Hematopoietic multipotent progenitor cell (in vitro differentiated cells): ENCODE results near the gene DAG1. TPM values are rescaled to one million over a fixed set of nuclear protein-coding genes. Genes with fewer than 3 reads are reported as not detected.

ENCODE experiments used
- DNase-seq, 3 donors: peaks; one replicate each; pipeline ENCODE4 v3.0.0-alpha.2; 2011 to 2015; ENCODE audit warnings: low read depth in 2 of 3, low spot score in 2 of 3
- total RNA-seq: library from RNA; depleted of rRNA; stranded (reverse); fragments of >200 nt; gene quantifications from one replicate; pipeline ENCODE4 v1.2.3, GENCODE V29; 2012

Gene DAG1
- 18.3 TPM for total RNA-seq

DNA sequence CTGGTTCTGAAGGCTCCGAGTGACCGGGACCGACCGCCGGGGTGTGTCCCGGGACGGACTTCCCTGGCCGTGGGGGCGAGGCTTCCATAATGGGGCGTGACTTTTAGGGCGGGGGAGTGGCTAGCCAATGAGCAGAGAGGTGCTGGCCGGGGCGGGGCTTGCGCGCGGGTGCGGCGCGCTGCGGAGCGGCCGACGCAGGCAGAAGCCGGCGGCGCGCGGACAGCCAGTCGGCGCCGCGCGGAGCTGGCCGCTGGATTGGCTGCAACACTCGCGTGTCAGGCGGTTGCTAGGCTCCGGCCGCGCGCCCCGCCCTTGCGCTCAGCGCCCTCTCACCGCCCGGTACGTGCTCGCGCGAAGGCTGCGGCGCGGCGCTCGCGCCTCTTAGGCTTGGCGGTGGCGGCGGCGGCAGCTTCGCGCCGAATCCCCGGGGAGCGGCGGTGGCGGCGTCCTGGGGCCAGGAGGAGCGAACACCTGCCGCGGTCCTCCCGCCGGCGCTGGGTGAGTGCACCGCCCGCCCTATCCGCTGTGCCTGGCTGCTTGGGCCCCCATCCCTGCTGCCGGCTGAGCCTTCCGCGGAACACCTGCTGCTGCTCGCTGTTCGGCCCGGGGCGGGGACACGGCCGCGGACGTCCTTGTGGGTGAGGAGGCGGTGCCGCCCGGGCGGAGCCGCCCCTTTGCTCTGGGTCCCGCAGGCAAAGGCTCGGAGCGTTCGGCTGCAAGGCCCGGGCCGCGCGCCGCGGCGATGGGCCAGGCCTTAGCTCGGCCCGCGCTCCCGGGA, at the start of gene DAG1:
DAG1 (plus strand) TSS at position 332 of the 778 bp plus-strand sequence. CDS start 40,268 bp downstream, outside the sequence.
- DNase-seq, result peak; percentile 94 to 96 (median 95)

DNA sequence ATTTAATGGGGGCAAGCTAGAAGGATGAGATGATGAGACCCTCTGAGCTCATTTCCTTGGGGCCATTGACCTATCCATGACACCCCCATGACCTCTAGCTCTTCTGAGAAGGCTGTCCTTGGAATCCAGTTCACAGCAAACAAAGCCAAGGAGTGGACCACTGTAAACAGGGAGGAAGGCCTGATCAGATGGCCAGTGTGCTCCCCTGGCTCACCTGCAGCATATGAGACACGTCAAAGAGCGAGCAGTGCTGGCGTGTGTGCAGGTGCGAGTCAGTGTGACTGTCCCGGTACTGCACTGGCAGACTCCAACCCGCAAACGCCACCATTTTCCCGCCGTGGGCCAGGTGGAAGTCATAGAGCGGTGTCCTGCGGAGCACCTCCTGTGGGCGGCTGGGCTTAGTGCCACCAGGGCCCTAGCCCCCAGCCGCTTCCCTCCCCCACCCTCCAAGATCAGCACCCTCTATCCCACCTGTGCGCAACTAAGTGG, 48.1 kb upstream of the DAG1 start:
- no peak for DNase-seq

DNA sequence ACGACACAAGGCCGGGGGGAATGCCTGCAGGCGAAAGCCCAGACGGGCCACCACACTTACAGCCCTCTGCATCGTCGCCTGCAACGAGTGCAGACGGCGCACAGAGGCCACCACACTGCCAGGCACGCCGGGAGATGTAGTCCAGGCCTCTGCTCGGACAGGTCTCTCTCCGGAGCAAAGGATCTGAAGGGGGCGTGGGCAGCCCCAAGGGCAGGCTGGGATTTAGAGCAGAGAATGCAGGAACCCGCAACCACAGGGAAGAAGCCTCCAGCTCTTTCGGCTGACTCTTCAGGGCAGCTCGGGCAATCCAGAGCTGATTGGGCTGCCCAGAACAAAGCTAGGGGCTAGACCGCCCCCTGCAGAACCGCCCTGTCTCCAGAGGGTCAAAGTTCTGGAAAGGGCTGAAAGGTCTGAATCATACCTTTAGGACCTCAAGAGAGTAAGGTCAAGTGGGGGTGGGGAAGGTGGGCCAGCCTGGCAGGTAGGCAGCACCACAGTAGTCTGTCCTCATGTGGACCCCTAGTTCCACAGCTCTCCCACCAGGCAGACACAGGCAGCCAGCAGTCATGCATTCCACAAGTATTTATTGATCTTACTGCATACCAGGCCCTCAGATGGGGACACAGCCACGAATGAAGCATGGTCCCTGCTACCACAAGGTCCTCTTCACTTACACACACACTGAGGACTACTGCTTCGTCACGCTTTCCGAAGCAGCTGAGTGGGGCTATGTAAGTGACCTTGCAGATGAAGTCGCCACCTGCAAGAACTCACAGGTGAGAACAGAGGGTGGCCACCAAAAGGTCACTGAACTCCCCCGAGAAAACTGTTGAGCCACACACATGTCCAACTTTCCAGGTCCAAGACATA, 47.5 kb upstream of the DAG1 start, which contains the start of gene AMT:
AMT (minus strand) TSS at position 95 of the 870 bp plus-strand sequence; CDS start at position 72, 23 bp downstream.
- peak in 2 of 3 donors; percentile 39 to 41 for DNase-seq

DNA sequence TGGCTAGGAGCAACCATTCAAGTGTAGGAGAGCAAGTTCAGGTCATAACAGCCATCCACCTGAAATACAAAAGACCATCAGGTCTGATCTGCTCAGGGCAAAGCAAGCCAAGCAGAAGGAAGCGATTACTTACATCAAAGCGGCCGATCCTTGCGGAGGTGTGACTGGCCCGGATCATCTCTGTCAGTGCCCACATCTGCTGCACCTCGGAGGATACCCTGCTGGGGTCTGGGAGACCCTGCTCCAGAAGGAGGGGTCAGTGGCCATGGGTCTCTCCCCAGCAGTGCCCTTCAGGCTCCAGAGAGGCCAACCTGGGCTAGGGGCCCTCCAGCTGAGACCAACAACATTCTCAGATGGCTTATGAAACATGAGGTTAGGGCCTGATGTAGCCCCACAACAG, 45.3 kb upstream of the DAG1 start:
- DNase-seq, result no peak

DNA sequence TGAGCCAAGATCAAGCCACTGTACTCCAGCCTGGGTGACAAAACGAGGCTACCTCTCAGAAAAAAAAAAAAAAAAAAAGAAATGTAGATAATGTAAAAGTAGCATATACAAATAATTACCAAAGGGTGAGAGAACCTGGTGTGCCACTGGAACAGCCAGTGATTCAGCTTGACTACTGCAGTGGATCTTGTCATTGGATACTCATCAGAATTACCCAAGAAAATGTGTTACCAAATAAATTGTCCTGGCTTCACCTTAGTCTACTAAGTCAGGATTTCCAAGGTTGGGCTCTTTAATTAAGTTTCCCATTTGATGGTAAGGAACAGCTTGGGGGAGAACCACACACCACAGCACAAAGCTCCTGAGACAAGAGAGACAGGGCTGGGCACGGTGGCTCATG, 42.5 kb upstream of the DAG1 start:
- no peak for DNase-seq

DNA sequence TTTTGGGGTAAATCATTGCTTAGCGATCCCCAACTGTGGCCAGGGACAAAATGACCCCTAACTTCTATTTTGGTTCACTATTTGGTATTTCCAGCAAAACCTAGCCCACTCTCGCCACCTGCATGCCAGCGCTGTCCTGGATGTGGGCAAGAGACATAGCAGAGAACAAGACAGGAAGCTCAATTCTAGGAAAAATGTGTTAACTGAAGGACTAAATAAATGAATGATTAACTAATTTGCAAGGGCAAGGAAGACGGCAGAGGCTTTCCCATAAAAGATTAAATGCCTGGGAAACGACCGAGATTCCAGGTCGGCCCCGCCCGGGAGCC, 41.4 kb upstream of the DAG1 start:
- no peak for DNase-seq

DNA sequence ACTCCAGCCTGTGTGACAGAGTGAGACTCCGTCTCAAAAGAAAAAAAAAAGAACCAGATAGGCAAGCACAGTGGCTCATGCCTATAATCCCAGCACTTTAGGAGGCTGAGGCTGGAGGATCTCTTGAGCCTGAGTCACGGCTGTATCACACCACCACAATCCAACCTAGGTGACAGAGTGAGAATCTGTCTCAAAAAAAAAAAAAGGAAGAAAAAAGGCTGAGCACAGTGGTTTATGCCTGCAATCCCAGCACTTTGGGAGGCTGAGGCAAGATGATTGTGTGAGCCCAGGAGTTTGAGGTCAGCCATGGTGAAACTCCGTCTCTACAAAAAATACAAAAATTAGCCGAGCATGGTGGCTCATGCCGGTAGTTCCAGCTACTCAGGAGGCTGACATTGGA, 35.3 kb upstream of the DAG1 start:
- DNase-seq, result no peak

DNA sequence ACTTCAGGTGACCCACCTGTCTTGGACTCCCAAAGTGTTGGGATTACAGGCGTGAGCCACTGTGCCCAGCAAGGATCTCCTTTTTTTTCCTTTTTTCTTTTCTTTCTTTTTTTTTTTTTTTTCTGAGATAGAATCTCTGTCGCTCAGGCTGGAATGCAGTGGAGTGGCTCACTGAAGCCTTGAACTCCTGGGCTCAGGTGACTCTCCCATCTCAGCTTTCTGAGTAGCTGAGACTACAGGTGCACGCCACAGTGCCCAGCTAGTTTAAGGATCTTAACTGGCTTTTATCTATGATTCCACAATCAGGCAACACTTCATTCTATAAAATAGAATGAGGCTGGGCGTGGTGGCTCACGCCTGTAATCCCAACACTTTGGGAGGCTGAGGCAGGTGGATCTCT, 24.7 kb upstream of the DAG1 start:
- DNase-seq, result no peak

DNA sequence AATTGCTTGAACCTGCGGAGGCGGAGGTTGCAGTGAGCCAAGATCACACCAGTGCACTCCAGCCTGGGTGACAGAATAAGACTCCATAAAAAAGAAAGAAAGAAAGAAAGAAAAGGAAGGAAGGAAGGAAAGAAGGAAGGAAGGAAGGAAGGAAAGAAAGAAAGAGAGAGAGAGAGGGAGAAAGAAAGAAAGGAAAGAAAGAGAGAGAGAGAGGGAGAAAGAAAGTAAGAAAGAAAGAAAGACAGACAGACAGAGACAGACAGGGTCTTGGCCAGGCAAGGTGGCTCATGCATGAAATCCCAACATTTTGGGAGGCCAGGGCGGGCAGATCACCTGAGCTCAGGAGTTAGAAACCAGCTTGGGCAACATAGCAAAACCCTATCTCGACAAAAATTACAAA, 16.4 kb upstream of the DAG1 start:
- DNase-seq, result no peak

DNA sequence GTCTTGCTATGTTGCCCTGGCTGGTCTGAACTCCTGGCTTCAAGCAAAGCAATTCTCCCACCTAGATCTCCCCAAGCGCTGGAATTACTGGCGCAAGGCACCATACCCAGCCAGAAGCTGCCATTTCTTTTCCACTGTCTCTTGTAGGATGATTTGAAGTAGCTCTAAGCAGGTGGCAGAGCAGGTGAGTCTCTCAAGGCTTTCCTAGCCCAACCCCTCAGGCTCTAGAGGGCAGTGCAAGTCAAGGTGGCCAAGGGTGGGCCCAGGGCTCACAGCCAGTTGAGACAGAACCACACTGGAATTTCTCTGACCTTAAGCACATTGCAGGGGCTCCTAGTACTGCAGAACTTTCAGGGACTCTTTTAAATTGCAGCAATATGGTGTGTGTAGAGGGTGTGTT, 15.6 kb upstream of the DAG1 start:
- peak in 1 of 3 donors; percentile 28 for DNase-seq

DNA sequence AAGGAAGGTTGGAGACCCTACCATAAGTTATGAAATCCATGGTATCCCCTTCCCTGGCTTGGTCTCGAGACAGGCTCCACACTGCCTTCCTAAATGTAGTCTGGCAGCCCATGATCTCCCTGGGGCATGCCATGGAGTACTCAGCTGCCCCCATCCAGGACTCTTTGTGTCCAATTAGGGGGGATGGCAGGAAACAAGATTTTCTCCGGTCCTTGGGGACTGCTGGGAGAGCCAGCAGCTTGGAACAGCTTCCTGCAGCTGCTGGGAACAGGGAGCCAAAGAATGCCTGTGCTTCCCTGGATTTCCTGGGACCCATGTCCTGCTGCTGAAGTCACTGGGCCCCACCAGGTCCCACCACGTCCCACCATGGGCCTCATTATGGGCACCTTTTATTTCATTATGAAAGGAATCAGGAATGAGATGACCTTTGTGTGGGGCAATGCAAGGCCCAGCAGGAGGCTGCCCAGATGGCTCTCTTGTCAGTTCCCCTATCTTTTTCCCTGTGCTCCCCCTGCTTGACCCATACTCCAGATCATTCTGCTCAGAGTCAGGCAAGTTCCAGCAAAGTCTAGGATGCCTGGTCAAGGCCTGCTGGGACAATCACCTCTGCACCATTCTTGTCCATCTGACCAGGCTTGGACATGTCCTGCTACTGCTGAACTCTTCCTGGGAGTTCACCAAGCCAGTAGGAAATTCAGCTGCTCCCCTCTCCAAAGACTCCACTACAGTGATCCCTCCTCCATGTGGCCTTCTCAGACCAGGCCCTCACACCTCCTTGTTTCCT, 15.0 kb upstream of the DAG1 start:
- no peak for DNase-seq

DNA sequence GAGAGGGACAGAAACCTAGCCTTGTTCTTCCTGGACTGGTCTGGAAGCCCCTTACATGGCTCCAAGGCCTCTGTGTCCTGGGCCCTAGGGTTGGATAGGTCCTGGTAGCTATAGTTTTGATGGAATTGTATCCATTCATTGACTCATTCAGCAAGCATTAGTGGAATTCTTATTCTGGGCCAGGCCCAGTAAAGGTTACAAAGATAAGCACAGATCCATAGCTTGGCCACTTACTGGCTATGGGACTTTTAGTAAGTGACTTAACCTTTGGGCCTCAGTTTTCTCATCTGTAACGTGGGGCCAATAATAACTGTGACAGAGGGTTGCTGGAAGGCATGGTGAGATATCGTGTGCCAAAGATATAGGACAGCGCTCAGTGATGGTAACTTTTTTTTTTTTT, 13.6 kb upstream of the DAG1 start:
- no peak for DNase-seq

DNA sequence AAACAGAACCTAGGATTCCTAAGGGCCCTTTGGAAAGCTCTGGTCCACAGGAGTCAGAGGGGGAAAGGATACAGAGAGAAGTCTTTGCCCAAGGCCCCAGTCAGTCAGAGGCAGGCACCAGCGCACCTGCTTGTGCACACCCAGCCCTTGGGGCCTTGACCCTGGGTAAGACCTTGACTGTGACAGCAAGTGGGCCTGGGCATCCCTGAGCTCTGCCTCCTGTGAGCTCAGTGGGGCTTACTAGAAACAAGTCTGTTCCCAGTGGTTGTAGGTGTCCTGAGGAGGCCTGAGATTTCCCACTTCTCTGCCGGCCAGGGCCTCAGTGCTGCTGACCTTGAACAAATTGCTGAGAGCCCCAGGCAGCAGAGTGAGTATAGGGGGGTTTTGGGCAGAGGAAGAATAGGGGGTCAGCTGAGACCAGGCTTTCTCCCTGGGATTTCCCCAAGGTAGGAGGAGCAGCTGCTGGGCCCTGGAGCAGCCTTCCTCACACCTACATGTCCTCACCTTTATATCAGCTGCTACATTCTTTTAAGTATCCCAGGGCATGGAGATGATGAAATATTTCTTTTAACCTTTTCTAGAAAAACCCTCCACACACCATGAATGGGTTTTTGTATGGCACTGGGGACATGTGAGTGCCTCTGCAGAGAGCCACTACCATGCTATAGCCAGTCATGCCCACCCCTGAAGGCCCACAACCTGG, 9.7 kb upstream of the DAG1 start:
- no peak for DNase-seq

DNA sequence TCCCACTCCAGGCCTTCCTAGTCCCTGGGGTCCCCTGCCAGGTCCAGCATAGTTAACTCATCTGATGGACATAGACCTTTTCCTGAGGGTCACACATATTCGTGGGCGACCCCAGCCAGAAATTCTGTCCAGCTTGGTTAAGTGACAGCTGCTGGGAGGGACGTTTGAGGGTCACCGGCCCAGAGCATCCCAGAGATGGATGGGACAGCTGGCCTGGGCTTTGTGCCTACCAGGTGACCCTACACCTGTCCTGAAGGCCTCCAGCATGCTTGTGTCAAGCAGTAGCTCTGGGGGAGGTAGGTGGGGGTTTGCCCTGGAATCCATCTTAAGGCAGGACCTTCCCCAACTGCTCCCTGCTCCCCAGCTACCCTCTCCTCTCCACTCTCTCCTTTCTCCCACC, 9.1 kb upstream of the DAG1 start:
- DNase-seq, result no peak

DNA sequence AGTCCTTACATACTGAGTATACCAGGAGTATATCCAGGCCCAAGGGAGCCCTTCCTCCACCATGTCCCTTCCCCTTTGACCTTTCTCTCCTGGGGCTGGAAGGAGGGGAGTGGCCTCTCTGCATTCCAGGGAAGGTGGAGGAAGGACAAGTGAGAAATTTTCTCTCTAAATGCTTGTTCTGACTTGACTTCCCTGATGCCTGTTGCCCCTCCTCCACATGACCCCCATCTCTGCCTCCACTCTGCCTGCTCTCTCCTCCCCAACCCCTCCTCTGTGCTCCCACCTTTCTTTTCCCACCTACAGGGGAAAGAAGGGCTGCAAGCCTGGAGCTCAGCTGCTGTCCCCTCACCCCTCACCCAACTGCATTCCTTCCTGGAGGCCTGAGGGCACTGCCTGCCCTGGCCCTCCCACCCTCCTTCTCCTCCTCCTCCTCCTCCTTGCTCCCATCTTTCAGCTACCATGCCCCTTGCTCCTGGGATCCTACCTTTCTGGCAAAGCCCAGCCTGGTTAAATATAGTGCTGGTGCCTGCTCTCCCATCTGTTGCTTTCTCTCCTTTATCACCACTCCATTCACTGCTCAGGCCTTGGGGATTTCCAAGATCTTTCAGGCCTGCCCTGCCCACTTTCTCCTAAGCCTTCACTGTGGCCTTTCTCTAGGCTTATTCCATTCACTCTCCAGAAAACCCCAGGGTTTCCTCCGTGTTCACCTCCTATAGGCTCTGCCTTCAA, 8.5 kb upstream of the DAG1 start:
- no peak for DNase-seq

DNA sequence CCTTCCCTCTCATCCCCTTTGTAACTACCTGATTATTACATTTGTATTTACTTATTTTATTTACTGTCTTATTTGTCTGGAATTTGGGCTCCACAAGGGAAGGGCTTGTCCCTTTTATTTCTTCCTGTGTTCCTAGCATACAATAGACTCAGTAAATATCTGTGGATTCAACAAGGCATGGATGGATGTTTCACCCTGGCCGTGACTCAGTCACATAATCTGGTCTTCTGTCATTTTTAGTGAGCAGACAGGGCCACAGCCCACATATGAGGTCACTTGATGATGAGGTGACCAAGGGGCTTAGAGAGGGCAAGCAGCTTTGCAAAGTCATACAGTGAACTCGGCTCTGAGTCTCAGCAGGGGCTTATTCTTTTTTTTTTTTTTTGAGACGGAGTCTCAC, 7.8 kb upstream of the DAG1 start:
- DNase-seq, result no peak

DNA sequence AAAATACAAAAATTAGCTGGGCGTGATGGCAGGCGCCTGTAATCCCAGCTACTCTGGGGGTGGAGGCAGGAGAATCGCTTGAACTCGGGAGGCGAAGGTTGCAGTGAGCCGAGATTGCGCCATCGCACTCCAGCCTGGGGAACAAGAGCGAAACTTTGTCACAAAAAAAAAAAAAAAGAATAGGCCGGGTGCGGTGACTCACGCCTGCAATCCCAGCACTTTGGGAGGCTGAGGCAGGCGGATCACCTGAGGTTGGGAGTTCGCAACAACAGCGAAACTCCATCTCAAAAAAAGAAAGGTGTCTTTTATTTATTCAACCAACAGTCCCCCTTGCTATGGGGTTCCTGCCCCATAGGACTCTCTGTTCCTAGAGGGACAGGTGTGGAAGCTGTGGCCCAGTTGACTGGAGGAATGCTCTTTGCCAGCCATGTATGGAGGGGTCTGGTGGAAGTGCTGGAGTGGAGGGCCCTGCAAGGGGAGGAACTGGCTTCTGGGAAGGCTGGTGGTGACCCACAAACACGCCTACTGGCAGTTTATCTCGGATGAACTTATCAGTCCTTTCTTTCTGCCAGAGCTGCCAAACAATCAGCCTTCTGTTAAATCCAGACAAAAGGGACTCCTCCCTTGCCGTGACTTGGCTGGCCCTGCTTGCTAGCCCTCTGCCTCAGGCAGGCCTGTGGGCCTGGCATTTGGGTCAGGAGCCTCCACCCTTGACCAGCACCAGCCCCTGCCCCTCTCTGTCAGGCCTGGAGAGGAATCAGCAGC, 4.6 kb upstream of the DAG1 start:
- DNase-seq, result peak in 1 of 3 donors; percentile 27

DNA sequence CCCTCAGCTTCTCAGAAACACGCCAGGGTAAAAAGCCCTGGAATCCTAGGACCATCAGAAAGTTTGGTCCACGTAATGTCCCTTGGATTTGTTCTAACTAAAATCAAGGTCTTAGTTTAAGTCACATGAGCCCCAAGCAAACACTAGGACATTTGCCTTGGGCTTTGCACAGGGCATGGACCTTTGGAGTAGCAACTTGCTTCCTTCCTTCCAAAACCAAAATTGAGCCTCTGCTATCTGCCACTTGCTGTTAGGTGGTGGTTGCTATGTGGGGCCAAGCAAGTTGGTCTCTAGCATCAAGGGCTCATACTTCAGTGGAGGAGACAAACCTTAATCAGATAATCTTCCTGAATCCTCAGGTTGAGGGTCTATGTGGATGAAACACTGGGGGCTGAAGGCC, 4.0 kb upstream of the DAG1 start:
- no peak for DNase-seq
